Neural cell (in vitro differentiated cells): ENCODE measurements around the gene TXNDC15. TPM values are rescaled to one million over a fixed set of nuclear protein-coding genes. Genes with fewer than 3 reads are reported as not detected.
"Not testable (repeated sequence)": the region's sequence is repeated elsewhere in the genome, so short reads cannot be mapped to it uniquely, and the experiment has no call there.

ENCODE experiments used
- H2AFZ ChIP-seq: fragments of 200-600, 300-800 bp; sonication (generic), shearing (Covaris generic); 2 replicates; pipeline ENCODE4 v1.6.0; 2014; ENCODE audit warnings: low read depth, mild to moderate bottlenecking, antibody characterized with exemption, low read length, moderate library complexity
- H3F3A ChIP-seq: fragments of 200-600 bp; shearing (Covaris generic); 2 replicates; pipeline ENCODE4 v1.6.1; 2016; ENCODE audit warnings: mild to moderate bottlenecking, moderate library complexity, mixed read lengths, antibody characterized with exemption, low read length; ENCODE audit not compliant: insufficient read depth, poor library complexity, severe bottlenecking
- H3K27ac ChIP-seq: fragments of 200-600, 300-800 bp; sonication (generic), shearing (Covaris generic); 2 replicates; pipeline ENCODE4 v1.5.1; 2014; ENCODE audit warnings: mild to moderate bottlenecking, low read length, moderate library complexity
- H3K27me3 ChIP-seq: fragments of 300-800, 200-600 bp; sonication (generic), shearing (Covaris generic); 2 replicates; pipeline ENCODE4 v1.6.0; 2014; ENCODE audit warnings: mild to moderate bottlenecking, low read depth, low read length, moderate library complexity; ENCODE audit not compliant: insufficient read depth
- H3K36me3 ChIP-seq: fragments of 300-800, 200-600 bp; sonication (generic), shearing (Covaris generic); 2 replicates; pipeline ENCODE4 v1.5.1; 2014; ENCODE audit warnings: mild to moderate bottlenecking, antibody characterized with exemption, low read length, moderate library complexity; ENCODE audit not compliant: insufficient read depth
- H3K4me2 ChIP-seq: fragments of 300-800, 200-600 bp; sonication (generic), shearing (Covaris generic); 2 replicates; pipeline ENCODE4 v1.6.0; 2014; ENCODE audit warnings: mild to moderate bottlenecking, low read length
- H3K4me3 ChIP-seq: fragments of 300-800, 200-600 bp; sonication (generic), shearing (Covaris generic); 2 replicates; pipeline ENCODE4 v1.5.1; 2014; ENCODE audit warnings: mild to moderate bottlenecking, low read length, moderate library complexity
- H3K79me2 ChIP-seq: fragments of 200-600 bp; shearing (Covaris generic); replicated peaks from 2 replicates; pipeline ENCODE4 v1.6.0; 2014; ENCODE audit warnings: mild to moderate bottlenecking, low read length, moderate library complexity; ENCODE audit not compliant: insufficient read depth
- H3K9ac ChIP-seq: fragments of 300-800, 200-600 bp; sonication (generic), shearing (Covaris generic); 2 replicates; pipeline ENCODE4 v1.6.1; 2016; ENCODE audit warnings: mild to moderate bottlenecking, low read length, mixed read lengths
- H3K9me2 ChIP-seq: fragments of 200-600 bp; shearing (Covaris generic); 2 replicates; pipeline ENCODE4 v1.6.1; 2016; ENCODE audit warnings: mild to moderate bottlenecking, low read length, mixed read lengths; ENCODE audit not compliant: insufficient read depth
- H3K9me3 ChIP-seq: fragments of 200-600, 300-800 bp; sonication (generic), shearing (Covaris generic); 2 replicates; pipeline ENCODE4 v1.6.1; 2016; ENCODE audit warnings: mild to moderate bottlenecking, mixed run types, low read length, moderate library complexity, mixed read lengths
- H4K20me1 ChIP-seq: fragments of 200-600 bp; shearing (Covaris generic); 2 replicates; pipeline ENCODE4 v1.6.1; 2016; ENCODE audit warnings: mild to moderate bottlenecking, mixed run types; ENCODE audit not compliant: insufficient read depth
- EP300 ChIP-seq: fragments of 450-650 bp; conservative IDR thresholded peaks from 2 replicates; pipeline ENCODE4 v1.6.1; 2014; ENCODE audit warnings: antibody characterized with exemption, mild to moderate bottlenecking, moderate library complexity; ENCODE audit not compliant: poor library complexity, severe bottlenecking
- EZH2 ChIP-seq: fragments of 200-600, 300-800 bp; shearing (Covaris generic), sonication (generic); IDR thresholded peaks from 2 replicates; pipeline ENCODE4 v1.6.1; 2014; ENCODE audit warnings: antibody characterized with exemption, low read length, borderline replicate concordance, mild to moderate bottlenecking; ENCODE audit not compliant: insufficient read depth, poor library complexity, severe bottlenecking
- MXI1 ChIP-seq: fragments of 450-650 bp; conservative IDR thresholded peaks from 2 replicates; pipeline ENCODE4 v1.6.1; 2014; ENCODE audit warnings: antibody characterized with exemption, mild to moderate bottlenecking; ENCODE audit not compliant: poor library complexity, severe bottlenecking
- POLR2AphosphoS5 ChIP-seq: IDR thresholded peaks from 2 replicates; pipeline ENCODE4 v1.6.1; 2012
- REST ChIP-seq: IDR thresholded peaks from 2 replicates; pipeline ENCODE4 v1.6.1; 2012; ENCODE audit warnings: borderline replicate concordance
- SMC3 ChIP-seq: fragments of 450-650 bp; conservative IDR thresholded peaks from 2 replicates; pipeline ENCODE4 v1.6.1; 2014; ENCODE audit warnings: antibody characterized with exemption, mild to moderate bottlenecking, moderate library complexity; ENCODE audit not compliant: poor library complexity
- TAF1 ChIP-seq: IDR thresholded peaks from 2 replicates; pipeline ENCODE4 v1.6.1; 2012; ENCODE audit warnings: low read depth
- polyA plus RNA-seq: library from polyadenylated mRNA; depleted of rRNA; stranded (reverse); fragments of >200 nt; gene quantifications from 2 replicates; pipeline ENCODE4 v1.2.3, GENCODE V29; 2014

The TXNDC15 gene
- polyA plus RNA-seq, 1 donor from 2014 or later, result 127 TPM

GRCh38 chr5:134879456-134879855 is 5.3 kb downstream of the TXNDC15 start:
- TF ChIP-seq TAF1 (no peak), SMC3 (no peak), MXI1 (no peak), EZH2 (no peak), POLR2AphosphoS5 (no peak), REST (no peak)
- Histone ChIP-seq H2AFZ (no peak overlapping the region), H3K27me3 (no peaks in the 10 kb centered on the region), H3K4me2 (no peak overlapping the region), H3K9me3 (no peaks in the 10 kb centered on the region), H3K36me3 (no peaks in the 10 kb centered on the region), H3K79me2 (peaks cover 35% of the 10 kb centered on the region), H3K9ac (no peak overlapping the region), H3K27ac (no peak overlapping the region), H3K9me2 (no peaks in the 10 kb centered on the region), H4K20me1 (no peaks in the 10 kb centered on the region), H3F3A (no peaks in the 10 kb centered on the region), H3K4me3 (no peak overlapping the region)

- H3K27ac ChIP-seq, H3K9me3 ChIP-seq, H3K36me3 ChIP-seq, H3F3A ChIP-seq, H3K9ac ChIP-seq, H3K4me3 ChIP-seq, H3K4me2 ChIP-seq, H2AFZ ChIP-seq, H3K9me2 ChIP-seq, H3K27me3 ChIP-seq, H4K20me1 ChIP-seq: not testable (repeated sequence)
- H3K79me2 ChIP-seq, result peaks cover 22% of the 10 kb centered on the region
Observed at GRCh38 chr5:134880937-134881336, 6.8 kb downstream of the TXNDC15 start.

GRCh38 chr5:134881711-134882110 is 7.5 kb downstream of the TXNDC15 start:
- not testable (repeated sequence) for H2AFZ ChIP-seq, H3K27ac ChIP-seq, H3K9ac ChIP-seq, H3K27me3 ChIP-seq, H4K20me1 ChIP-seq, H3K4me3 ChIP-seq, H3F3A ChIP-seq, H3K4me2 ChIP-seq, H3K36me3 ChIP-seq, H3K9me3 ChIP-seq, H3K9me2 ChIP-seq
- peaks cover 14% of the 10 kb centered on the region for H3K79me2 ChIP-seq

- peaks cover 3% of the 10 kb centered on the region for H3K36me3 ChIP-seq
Observed at GRCh38 chr5:134887593-134888159, 13.5 kb downstream of the TXNDC15 start.

More at GRCh38 chr5:134887593-134888159, 13.5 kb downstream of the TXNDC15 start:
- H3K9me3 ChIP-seq, result no peaks in the 10 kb centered on the region
- no peaks in the 10 kb centered on the region for H4K20me1 ChIP-seq
- peaks cover 3% of the 10 kb centered on the region for H3K79me2 ChIP-seq
- TF ChIP-seq EP300, result no peak
- TF ChIP-seq SMC3, result no peak
- TF ChIP-seq POLR2AphosphoS5, result no peak
- no peak for TF ChIP-seq MXI1
- no peak for TF ChIP-seq EZH2
- TF ChIP-seq TAF1, result no peak
- no peak overlapping the region for H3K9ac ChIP-seq
- H3K27me3 ChIP-seq, result no peaks in the 10 kb centered on the region
- no peaks in the 10 kb centered on the region for H3F3A ChIP-seq
- H2AFZ ChIP-seq, result no peak overlapping the region
- H3K9me2 ChIP-seq, result no peaks in the 10 kb centered on the region
- no peak overlapping the region for H3K4me2 ChIP-seq
- no peak overlapping the region for H3K4me3 ChIP-seq
- no peak overlapping the region for H3K27ac ChIP-seq
